Measurements from ENCODE around the gene UQCRC1.

UQCRC1 gene

GRCh38 chr3:48569808-48570450 is 39.5 kb downstream of the UQCRC1 start:
- DNase-seq = no peak

GRCh38 chr3:48569400-48569799 is 40.0 kb downstream of the UQCRC1 start:
- DNase-seq = no peak

- DNase-seq = no peak
Observed at GRCh38 chr3:48568476-48568875, 41.0 kb downstream of the UQCRC1 start.

- no peak for DNase-seq
Observed at GRCh38 chr3:48567500-48567899, 41.9 kb downstream of the UQCRC1 start.

- DNase-seq = no peak
Observed at GRCh38 chr3:48567090-48567489, 42.4 kb downstream of the UQCRC1 start.

- no peak for DNase-seq
Observed at GRCh38 chr3:48566401-48566760, 43.1 kb downstream of the UQCRC1 start.

GRCh38 chr3:48565591-48566400 is 43.6 kb downstream of the UQCRC1 start:
- DNase-seq = peak; percentile 21 to 36

GRCh38 chr3:48565186-48565585 is 44.3 kb downstream of the UQCRC1 start:
- DNase-seq = no peak

- no peak for DNase-seq
Observed at GRCh38 chr3:48564667-48565066, 44.8 kb downstream of the UQCRC1 start.

- DNase-seq = peak; percentile 15 to 31
Observed at GRCh38 chr3:48564022-48564421, 45.4 kb downstream of the UQCRC1 start.

- no peak for DNase-seq
Observed at GRCh38 chr3:48563382-48563918, 46.0 kb downstream of the UQCRC1 start, which contains the start of gene UCN2. TSS of gene UCN2 (minus strand) at chr3:48563781. CDS start at chr3:48563124, 657 bp downstream.

GRCh38 chr3:48562367-48563095 is 46.9 kb downstream of the UQCRC1 start:
- DNase-seq = no peak

- DNase-seq = no peak
Observed at GRCh38 chr3:48561045-48561736, 48.3 kb downstream of the UQCRC1 start.

GRCh38 chr3:48560648-48561018 is 48.8 kb downstream of the UQCRC1 start:
- no peak for DNase-seq

GRCh38 chr3:48558493-48559134 is 50.8 kb downstream of the UQCRC1 start:
- no peak for DNase-seq

- DNase-seq = peak; percentile 100
Observed at GRCh38 chr3:48556796-48557626, 52.4 kb downstream of the UQCRC1 start, which contains the start of gene PFKFB4. TSS of gene PFKFB4 (minus strand) at chr3:48556803. CDS start at chr3:48556777, 26 bp downstream.

- DNase-seq = peak in 1 of 2 experiments; percentile 5
Observed at GRCh38 chr3:48555949-48556795, 53.3 kb downstream of the UQCRC1 start.

- DNase-seq = no peak
Observed at GRCh38 chr3:48555231-48555948, 54.1 kb downstream of the UQCRC1 start.

All from activated CD4-positive, alpha-beta T cell treated with anti-CD3 and anti-CD28 coated beads, Interleukin-2, amount 50 U/mL, for 48 hours (primary cell).